ENCODE results near the gene AGPAT4.

GRCh38 chr6:161316531-161316930, 42.7 kb upstream of the AGPAT4 start:
- TF ChIP-seq CTCF (IDR thresholded peaks at IDR 0.05; ENCODE audit: low read length) (no peak), EZH2phosphoT487 (IDR thresholded peaks at IDR 0.05; ENCODE audit: low read length) (no peak), EZH2 (optimal IDR thresholded peaks at IDR 0.05; ENCODE audit: low read depth, low read length) (no peak)
